ENCODE measurements around the gene GABARAPL2.

GABARAPL2 gene

DNA sequence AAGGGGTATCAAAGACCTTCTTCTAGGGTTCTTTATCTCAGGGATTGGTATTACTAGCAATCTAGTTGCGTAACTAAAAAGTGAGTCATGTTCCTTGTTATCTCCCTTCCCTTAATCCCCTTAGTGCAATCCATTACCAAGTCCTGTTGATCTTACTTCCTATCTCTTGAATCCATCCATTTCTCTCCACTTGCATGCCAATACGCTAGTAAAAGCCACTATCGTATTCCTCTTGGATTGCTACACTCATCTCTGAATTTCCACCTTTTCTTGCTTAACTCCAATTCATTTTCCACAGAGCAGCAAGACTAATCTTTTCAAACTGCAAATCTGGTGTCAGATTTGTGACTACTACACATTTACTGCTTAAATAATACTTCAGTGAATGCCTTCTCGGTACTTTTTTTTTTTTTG is 58.7 kb downstream of the GABARAPL2 start:
- no peak overlapping the region for H3K9ac ChIP-seq (ENCODE audit: insufficient read length, low read depth)
- DNase-seq (ENCODE audit: low read depth, low spot score): no peak

DNA sequence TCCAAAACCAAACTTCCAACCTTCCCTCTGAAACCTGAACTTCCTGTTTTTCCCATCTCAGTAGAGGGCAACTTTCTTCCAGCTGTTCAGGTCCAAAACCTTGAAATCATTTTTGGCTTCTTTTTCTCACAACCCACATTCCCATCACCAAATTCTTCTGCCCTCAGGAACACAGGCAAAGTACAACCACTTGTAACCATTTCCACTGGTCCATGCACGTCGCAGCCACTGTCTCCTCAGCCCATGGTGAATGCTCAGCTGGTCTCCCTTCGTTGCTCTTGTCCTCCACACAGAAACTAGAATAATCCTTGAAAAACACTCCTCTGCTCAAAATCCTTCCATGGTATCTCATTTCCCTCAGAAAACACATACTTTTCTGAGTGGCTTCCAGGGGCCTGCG is 60.6 kb downstream of the GABARAPL2 start:
- no peak overlapping the region for H3K9ac ChIP-seq (ENCODE audit: insufficient read length, low read depth)
- no peaks in the 10 kb centered on the region for H3K9me3 ChIP-seq (ENCODE audit: insufficient read depth, low read length)
- H3K4me3 ChIP-seq (ENCODE audit: insufficient read length, low read depth): no peak overlapping the region
- no peak for TF ChIP-seq ZNF274 (IDR thresholded peaks at IDR 0.05; ENCODE audit: low read depth, low read length)
- no peak for TF ChIP-seq YY1 (IDR thresholded peaks at IDR 0.05; ENCODE audit: insufficient read depth, insufficient read length)
- TF ChIP-seq SUZ12 (IDR thresholded peaks at IDR 0.05; ENCODE audit: extremely low read depth, insufficient read depth, insufficient read length): no peak
- peaks cover 75% of the 10 kb centered on the region for H3K36me3 ChIP-seq (ENCODE audit: insufficient read depth, insufficient read length, low read length)
- no peak for DNase-seq (ENCODE audit: low read depth, low spot score)
- no peaks in the 10 kb centered on the region for H3K27me3 ChIP-seq (ENCODE audit: insufficient read depth, insufficient read length)
- no peaks in the 10 kb centered on the region for H3K4me1 ChIP-seq (ENCODE audit: insufficient read depth, insufficient read length)

More for the DNA sequence above, 58.7 kb downstream of the GABARAPL2 start:
- no peaks in the 10 kb centered on the region for H3K9me3 ChIP-seq (ENCODE audit: insufficient read depth, low read length)
- no peak overlapping the region for H3K4me3 ChIP-seq (ENCODE audit: insufficient read length, low read depth)
- no peaks in the 10 kb centered on the region for H3K4me1 ChIP-seq (ENCODE audit: insufficient read depth, insufficient read length)
- H3K27me3 ChIP-seq (ENCODE audit: insufficient read depth, insufficient read length): no peaks in the 10 kb centered on the region
- TF ChIP-seq ZNF274 (IDR thresholded peaks at IDR 0.05; ENCODE audit: low read depth, low read length): no peak
- TF ChIP-seq SUZ12 (IDR thresholded peaks at IDR 0.05; ENCODE audit: extremely low read depth, insufficient read depth, insufficient read length): no peak
- no peak for TF ChIP-seq YY1 (IDR thresholded peaks at IDR 0.05; ENCODE audit: insufficient read depth, insufficient read length)
- H3K36me3 ChIP-seq (ENCODE audit: insufficient read depth, insufficient read length, low read length): peaks cover 65% of the 10 kb centered on the region

Data from NT2/D1 (cell line).